Loucy (cell line): ENCODE results near the gene ARID4A.

Source experiments
- CTCF ChIP-seq: fragments of 200-600 bp; sonication (generic); conservative IDR thresholded peaks from 2 replicates; pipeline ENCODE4 v1.5.1; 2014; ENCODE audit warnings: mild to moderate bottlenecking, antibody characterized with exemption, low read length
- EZH2phosphoT487 ChIP-seq: fragments of 200-600 bp; IDR thresholded peaks from 2 replicates; pipeline ENCODE4 v1.6.1; 2018; ENCODE audit warnings: antibody characterized with exemption, mild to moderate bottlenecking, moderate library complexity, borderline replicate concordance

GRCh38 chr14:58395562-58395811, 97.1 kb downstream of the ARID4A start:
- TF ChIP-seq CTCF, result no peak
- TF ChIP-seq EZH2phosphoT487, result no peak
